Measurements from ENCODE around the gene TAGLN2.

GRCh38 chr1:159974350-159974965 is 49.2 kb upstream of the TAGLN2 start:
- TF ChIP-seq CTCF (IDR thresholded peaks at IDR 0.05) (no peak), POLR2A (IDR thresholded peaks at IDR 0.05) (no peak)
